Osteocyte (in vitro differentiated cells): ENCODE measurements around the gene ZNF423. TPM values are rescaled to one million over a fixed set of nuclear protein-coding genes. Genes with fewer than 3 reads are reported as not detected.

Source experiments
- DNase-seq: peaks from one replicate; pipeline ENCODE4 v3.0.0; 2021; ENCODE audit warnings: mixed read lengths; ENCODE audit not compliant: unreplicated experiment; ENCODE audit errors: extremely low spot score
- H3K27ac Mint-ChIP-seq: one replicate; pipeline ENCODE4 v1.8.0; 2021; ENCODE audit warnings: mild to moderate bottlenecking, mixed read lengths; ENCODE audit not compliant: unreplicated experiment
- H3K27me3 Mint-ChIP-seq: one replicate; pipeline ENCODE4 v1.8.0; 2021; ENCODE audit warnings: mixed read lengths; ENCODE audit not compliant: unreplicated experiment
- H3K36me3 Mint-ChIP-seq: one replicate; pipeline ENCODE4 v1.8.0; 2021; ENCODE audit warnings: mixed read lengths; ENCODE audit not compliant: unreplicated experiment
- H3K4me1 Mint-ChIP-seq: one replicate; pipeline ENCODE4 v1.8.0; 2021; ENCODE audit warnings: mixed read lengths; ENCODE audit not compliant: unreplicated experiment
- H3K4me3 Mint-ChIP-seq: one replicate; pipeline ENCODE4 v1.8.0; 2021; ENCODE audit warnings: mild to moderate bottlenecking, moderate library complexity, mixed read lengths; ENCODE audit not compliant: unreplicated experiment
- H3K9me3 Mint-ChIP-seq: one replicate; pipeline ENCODE4 v1.8.0; 2021; ENCODE audit warnings: mixed read lengths; ENCODE audit not compliant: unreplicated experiment
- total RNA-seq: library from RNA; stranded (reverse); gene quantifications from 2 replicates; pipeline ENCODE4 v1.2.1, GENCODE V29; 2021
- TF ChIP-seq, protein P1 (sequence below): fragments of 200-600 bp; sonication (generic); IDR thresholded peaks from 2 replicates; pipeline ENCODE4 v1.5.0; 2021; ENCODE audit warnings: antibody characterized with exemption, mild to moderate bottlenecking, moderate library complexity

ZNF423 gene
- total RNA-seq, 1 donor from 2014 or later = 25.1 TPM

DNA sequence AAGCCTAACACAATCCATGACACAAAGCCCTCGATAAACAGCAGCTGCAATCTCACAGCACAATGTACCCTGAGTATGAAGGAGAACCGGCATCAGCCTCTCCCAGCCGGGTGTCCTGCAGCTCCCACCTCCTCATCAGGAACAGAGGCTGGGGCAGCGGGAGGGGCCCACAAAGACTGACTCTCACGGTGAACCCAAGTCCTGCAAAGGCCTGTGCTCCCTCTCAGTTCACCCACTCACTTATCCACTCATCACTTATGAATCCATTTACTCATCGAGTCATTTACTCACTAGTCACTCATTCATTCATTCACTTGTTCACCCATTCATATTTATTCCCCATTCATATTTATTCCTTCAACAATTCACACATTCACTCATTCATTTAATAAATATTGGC, 11.6 kb downstream of the ZNF423 start:
- Mint-ChIP-seq H3K4me3 (no peak overlapping the region), H3K4me1 (peaks cover 14% of the 10 kb centered on the region), H3K36me3 (no peaks in the 10 kb centered on the region), H3K27me3 (peaks cover 6% of the 10 kb centered on the region), H3K27ac (no peak overlapping the region), H3K9me3 (no peaks in the 10 kb centered on the region)
- no peak for DNase-seq
- TF ChIP-seq, protein P1, sequence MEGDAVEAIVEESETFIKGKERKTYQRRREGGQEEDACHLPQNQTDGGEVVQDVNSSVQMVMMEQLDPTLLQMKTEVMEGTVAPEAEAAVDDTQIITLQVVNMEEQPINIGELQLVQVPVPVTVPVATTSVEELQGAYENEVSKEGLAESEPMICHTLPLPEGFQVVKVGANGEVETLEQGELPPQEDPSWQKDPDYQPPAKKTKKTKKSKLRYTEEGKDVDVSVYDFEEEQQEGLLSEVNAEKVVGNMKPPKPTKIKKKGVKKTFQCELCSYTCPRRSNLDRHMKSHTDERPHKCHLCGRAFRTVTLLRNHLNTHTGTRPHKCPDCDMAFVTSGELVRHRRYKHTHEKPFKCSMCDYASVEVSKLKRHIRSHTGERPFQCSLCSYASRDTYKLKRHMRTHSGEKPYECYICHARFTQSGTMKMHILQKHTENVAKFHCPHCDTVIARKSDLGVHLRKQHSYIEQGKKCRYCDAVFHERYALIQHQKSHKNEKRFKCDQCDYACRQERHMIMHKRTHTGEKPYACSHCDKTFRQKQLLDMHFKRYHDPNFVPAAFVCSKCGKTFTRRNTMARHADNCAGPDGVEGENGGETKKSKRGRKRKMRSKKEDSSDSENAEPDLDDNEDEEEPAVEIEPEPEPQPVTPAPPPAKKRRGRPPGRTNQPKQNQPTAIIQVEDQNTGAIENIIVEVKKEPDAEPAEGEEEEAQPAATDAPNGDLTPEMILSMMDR = no peak

DNA sequence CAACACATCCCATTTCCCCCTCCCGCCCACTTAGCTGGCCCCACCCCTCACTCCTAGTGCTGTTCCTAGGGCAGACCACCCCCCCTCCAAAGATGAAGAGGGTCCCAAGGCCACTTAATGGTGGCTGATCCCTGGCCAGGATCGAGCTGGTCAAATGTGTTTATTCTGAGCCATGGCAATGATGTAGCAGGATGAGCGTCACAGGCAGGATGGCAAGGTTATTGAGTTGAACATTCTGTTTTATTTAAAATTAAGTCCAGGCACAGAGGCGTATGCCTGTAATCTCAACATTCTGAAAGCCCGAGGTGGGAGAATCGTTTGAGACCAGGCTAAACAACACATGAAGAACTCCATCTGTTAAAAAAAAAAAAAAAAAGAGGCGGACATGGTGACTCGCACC, 12.2 kb downstream of the ZNF423 start:
- TF ChIP-seq, protein P1 = no peak
- Mint-ChIP-seq H3K27me3 (peaks cover 5% of the 10 kb centered on the region), H3K27ac (no peak overlapping the region), H3K9me3 (no peaks in the 10 kb centered on the region), H3K4me3 (no peak overlapping the region), H3K4me1 (peaks cover 17% of the 10 kb centered on the region), H3K36me3 (no peaks in the 10 kb centered on the region)
- DNase-seq = no peak

DNA sequence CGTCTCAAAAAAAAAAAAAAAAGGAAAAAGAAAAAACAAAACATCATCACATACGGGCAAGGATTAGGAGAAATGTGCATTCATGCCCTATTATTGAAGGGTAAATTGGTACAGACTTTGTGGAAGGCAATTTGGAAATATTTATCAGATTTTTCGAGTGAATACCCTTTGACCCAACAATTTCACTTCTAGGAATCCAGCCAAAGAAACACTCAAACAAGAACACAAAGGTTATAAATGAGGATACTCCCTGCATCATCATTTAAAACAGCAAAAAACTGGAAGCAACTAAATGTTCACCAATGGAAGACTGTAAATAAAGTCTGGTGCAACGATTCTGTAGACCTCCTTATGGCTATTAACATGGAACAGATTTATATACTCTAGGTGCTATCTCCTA, 12.9 kb downstream of the ZNF423 start:
- Mint-ChIP-seq H3K36me3 (no peaks in the 10 kb centered on the region), H3K9me3 (no peaks in the 10 kb centered on the region), H3K27me3 (peaks cover 5% of the 10 kb centered on the region), H3K27ac (no peak overlapping the region), H3K4me3 (no peak overlapping the region), H3K4me1 (peaks cover 17% of the 10 kb centered on the region)
- no peak for DNase-seq
- TF ChIP-seq, protein P1 = no peak

DNA sequence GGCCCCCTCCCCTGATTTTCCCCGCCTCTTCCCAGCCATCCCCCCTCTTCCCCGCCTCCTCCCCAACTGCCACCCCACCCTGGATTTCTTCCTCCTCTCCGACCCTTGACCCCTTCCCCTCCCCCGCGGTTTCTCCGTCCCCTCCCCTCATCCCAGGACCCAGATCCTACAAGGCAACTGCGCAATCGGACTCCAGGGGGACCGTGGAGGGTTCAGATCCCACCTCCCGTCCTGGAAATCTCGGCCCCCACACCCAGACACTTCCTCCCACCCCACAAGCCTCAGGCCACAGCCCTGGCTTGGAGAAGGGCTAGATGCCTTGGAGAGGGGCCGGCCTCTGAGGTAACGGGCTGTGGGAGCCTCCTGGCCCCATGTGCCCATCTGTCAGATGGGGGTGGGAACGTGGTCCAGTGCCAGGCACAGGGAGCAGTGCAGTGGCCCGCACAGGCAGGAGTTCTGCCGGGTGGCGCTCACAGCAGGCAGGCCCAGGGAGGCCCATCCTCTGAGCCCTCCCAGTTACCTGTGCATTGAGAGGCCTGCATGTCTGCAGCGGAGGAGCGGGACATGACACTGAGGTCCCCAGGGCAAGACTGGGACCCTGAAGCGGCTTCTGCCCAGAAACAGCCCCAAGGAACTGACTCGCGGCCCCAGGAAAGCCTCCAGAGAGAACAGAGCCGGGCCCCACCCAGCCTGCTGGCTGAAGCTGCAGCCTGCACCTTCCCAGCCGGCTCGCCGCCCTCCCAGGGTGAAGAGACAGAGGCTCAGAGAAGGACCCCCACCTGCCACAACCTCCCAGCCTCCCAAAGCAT, 16.7 kb downstream of the ZNF423 start:
- peaks cover 50% of the 10 kb centered on the region for H3K4me1 Mint-ChIP-seq
- peaks cover 5% of the 10 kb centered on the region for H3K36me3 Mint-ChIP-seq
- peaks cover 10% of the 10 kb centered on the region for H3K27me3 Mint-ChIP-seq
- TF ChIP-seq, protein P1 = no peak
- no peak for DNase-seq
- no peaks in the 10 kb centered on the region for H3K9me3 Mint-ChIP-seq
- no peak overlapping the region for H3K27ac Mint-ChIP-seq
- H3K4me3 Mint-ChIP-seq = no peak overlapping the region

DNA sequence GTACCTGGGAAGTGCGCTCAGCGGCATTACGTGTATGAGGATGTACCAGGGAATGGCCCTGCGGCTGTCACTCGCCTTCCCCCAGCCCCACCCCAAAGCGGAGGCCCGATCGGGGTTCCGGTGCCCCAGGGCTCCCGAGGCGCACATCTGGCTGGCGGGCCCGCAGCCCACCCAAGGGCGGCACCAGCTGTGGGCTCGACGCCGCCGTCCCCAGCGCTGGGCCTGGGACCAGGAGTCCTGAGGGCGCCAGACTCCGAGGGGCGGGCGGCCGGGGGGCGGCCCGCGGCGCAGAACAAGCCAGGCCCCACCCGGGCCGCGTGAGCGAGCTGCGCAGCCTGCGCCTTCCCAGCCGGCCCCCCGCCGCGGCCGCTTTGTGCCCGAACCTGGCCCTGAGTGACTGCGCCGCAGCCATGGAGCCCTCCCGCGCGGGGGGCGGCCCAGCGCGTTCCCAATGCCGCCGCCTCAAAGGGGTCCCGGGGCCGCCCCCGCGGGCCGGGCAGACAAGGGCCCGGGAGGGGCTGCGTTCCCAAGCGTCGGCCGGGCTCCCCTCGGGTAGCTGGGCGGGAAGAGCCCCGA, 17.4 kb downstream of the ZNF423 start:
- Mint-ChIP-seq H3K9me3 (no peaks in the 10 kb centered on the region), H3K4me1 (peaks cover 55% of the 10 kb centered on the region), H3K4me3 (no peak overlapping the region), H3K27me3 (peaks cover 10% of the 10 kb centered on the region), H3K36me3 (peaks cover 5% of the 10 kb centered on the region), H3K27ac (no peak overlapping the region)
- DNase-seq = no peak
- TF ChIP-seq, protein P1 = no peak
